ENCODE results near the gene ACVRL1. TPM values are rescaled to one million over a fixed set of nuclear protein-coding genes. Genes with fewer than 3 reads are reported as not detected.

The ACVRL1 gene
- total RNA-seq, 1 experiment from 2014 or later = not detected

- Histone ChIP-seq H3K27ac (no peak overlapping the region), H3F3A (ENCODE audit: insufficient read depth, low read depth) (no peaks in the 10 kb centered on the region; the same call in 1 of the 2 replicates), H2AFZ (no peak overlapping the region), H3K9me2 (ENCODE audit: insufficient read depth) (no peaks in the 10 kb centered on the region), H3K9me3 (ENCODE audit: insufficient read depth, low read depth) (no peaks in the 10 kb centered on the region), H3K4me3 (no peak overlapping the region), H4K20me1 (ENCODE audit: insufficient read depth) (peaks cover 3% of the 10 kb centered on the region; the same call in 1 of the 2 replicates), H3K4me2 (no peak overlapping the region), H3K27me3 (ENCODE audit: insufficient read depth, low read depth) (no peaks in the 10 kb centered on the region), H3K4me1 (replicated peaks; ENCODE audit: insufficient read depth) (peaks cover 15% of the 10 kb centered on the region), H3K79me2 (ENCODE audit: low read depth) (peaks cover 34% of the 10 kb centered on the region), H3K36me3 (ENCODE audit: low read depth) (no peaks in the 10 kb centered on the region; the same call in 1 of the 2 replicates)
- TF ChIP-seq CTCF (conservative IDR thresholded peaks at IDR 0.05) (no peak), EZH2 (IDR thresholded peaks at IDR 0.05; ENCODE audit: low read depth) (no peak)
- BruUV-seq (replicated peaks) = no TSS peak
- intact Hi-C loops (cut with micrococcal nuclease; ENCODE audit: unreplicated experiment) = no loop called here
- no peak for DNase-seq
- ChIA-PET CTCF (no interaction called here), POLR2A (ENCODE audit: unreplicated experiment) (no interaction called here)
Measured at GRCh38 chr12:51959211-51959610, 51.9 kb downstream of the ACVRL1 start.

DNA sequence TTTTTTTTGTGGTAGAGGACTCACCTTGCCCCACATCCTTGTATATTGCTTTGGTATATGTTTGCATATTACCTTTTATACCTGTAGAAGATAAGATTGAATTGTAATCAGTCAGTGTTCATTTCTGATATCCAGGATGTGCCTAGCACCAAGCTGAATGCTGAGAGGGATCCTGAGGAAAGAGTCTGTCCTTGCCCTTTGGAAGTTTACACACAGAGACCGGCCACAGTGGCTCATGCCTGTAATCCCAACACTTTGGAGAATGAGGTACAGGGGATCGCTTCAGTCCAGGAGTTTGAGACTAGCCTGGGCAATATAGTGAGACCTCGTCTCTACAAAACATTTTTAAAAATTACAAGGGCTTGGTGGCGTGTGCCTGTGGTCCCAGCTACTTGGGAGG is 52.6 kb downstream of the ACVRL1 start:
- Histone ChIP-seq H2AFZ (no peak overlapping the region), H3K4me3 (no peak overlapping the region), H3K4me2 (no peak overlapping the region), H3K36me3 (ENCODE audit: low read depth) (no peaks in the 10 kb centered on the region; the same call in 1 of the 2 replicates), H3K27ac (no peak overlapping the region), H3F3A (ENCODE audit: insufficient read depth, low read depth) (no peaks in the 10 kb centered on the region; the same call in 1 of the 2 replicates), H3K4me1 (replicated peaks; ENCODE audit: insufficient read depth) (peaks cover 8% of the 10 kb centered on the region), H3K9me2 (ENCODE audit: insufficient read depth) (no peaks in the 10 kb centered on the region), H3K27me3 (ENCODE audit: insufficient read depth, low read depth) (no peaks in the 10 kb centered on the region), H4K20me1 (ENCODE audit: insufficient read depth) (peaks cover 3% of the 10 kb centered on the region; the same call in 1 of the 2 replicates), H3K9me3 (ENCODE audit: insufficient read depth, low read depth) (no peaks in the 10 kb centered on the region), H3K79me2 (ENCODE audit: low read depth) (peaks cover 31% of the 10 kb centered on the region)
- POLR2A ChIA-PET (ENCODE audit: unreplicated experiment) = no interaction called here
- no peak for TF ChIP-seq EZH2 (IDR thresholded peaks at IDR 0.05; ENCODE audit: low read depth)
- TF ChIP-seq CTCF (conservative IDR thresholded peaks at IDR 0.05) = no peak
- CTCF ChIA-PET = no interaction called here
- BruUV-seq (replicated peaks) = no TSS peak
- intact Hi-C loops (cut with micrococcal nuclease; ENCODE audit: unreplicated experiment) = no loop called here
- no peak for DNase-seq

GRCh38 chr12:51960488-51960887 is 53.2 kb downstream of the ACVRL1 start:
- Histone ChIP-seq H3K4me2 (no peak overlapping the region), H3K4me1 (replicated peaks; ENCODE audit: insufficient read depth) (peaks cover 2% of the 10 kb centered on the region; the same call in 1 of the 2 replicates), H4K20me1 (ENCODE audit: insufficient read depth) (peaks cover 3% of the 10 kb centered on the region; the same call in 1 of the 2 replicates), H2AFZ (no peak overlapping the region), H3K36me3 (ENCODE audit: low read depth) (no peaks in the 10 kb centered on the region; the same call in 1 of the 2 replicates), H3K9me2 (ENCODE audit: insufficient read depth) (no peaks in the 10 kb centered on the region), H3K9me3 (ENCODE audit: insufficient read depth, low read depth) (no peaks in the 10 kb centered on the region), H3F3A (ENCODE audit: insufficient read depth, low read depth) (no peaks in the 10 kb centered on the region; the same call in 1 of the 2 replicates), H3K27ac (no peak overlapping the region), H3K79me2 (ENCODE audit: low read depth) (peaks cover 26% of the 10 kb centered on the region), H3K27me3 (ENCODE audit: insufficient read depth, low read depth) (no peaks in the 10 kb centered on the region), H3K4me3 (no peak overlapping the region)
- ChIA-PET CTCF (no interaction called here), POLR2A (ENCODE audit: unreplicated experiment) (no interaction called here)
- no TSS peak for BruUV-seq (replicated peaks)
- intact Hi-C loops (cut with micrococcal nuclease; ENCODE audit: unreplicated experiment) = no loop called here
- no peak for DNase-seq
- TF ChIP-seq CTCF (conservative IDR thresholded peaks at IDR 0.05) (no peak), EZH2 (IDR thresholded peaks at IDR 0.05; ENCODE audit: low read depth) (no peak)

Data from PC-9 (cell line).